Natural killer cell (primary cell): Measurements from ENCODE around the gene GCH1. TPM values are rescaled to one million over a fixed set of nuclear protein-coding genes. Genes with fewer than 3 reads are reported as not detected.

Experiments used
- ATAC-seq, 3 donors: fragments of 150-1000 bp in 2 of 3; fragments of 200-7000 bp in 1 of 3; cut with Tn5 transposase; 1 replicate in 1 of 3; 2 replicates in 2 of 3; pipeline ENCODE4 v1.10.0; 2021; ENCODE audit warnings: mild to moderate bottlenecking in 2 of 3, moderate library complexity in 2 of 3
- DNase-seq, 2 donors: peaks; one replicate each; pipeline versions ENCODE4 v3.0.0 to v3.0.0-alpha.2; 2013 to 2021; ENCODE audit warnings: mixed read lengths in 1 of 2
- H3K27ac ChIP-seq: one replicate; pipeline ENCODE4 v1.5.1; 2013; ENCODE audit warnings: mild to moderate bottlenecking, low read length
- H3K27me3 ChIP-seq: one replicate; pipeline ENCODE4 v1.6.1; 2013; ENCODE audit warnings: low read length; ENCODE audit not compliant: control insufficient read depth, insufficient read depth
- H3K36me3 ChIP-seq: one replicate; pipeline ENCODE4 v1.6.1; 2013; ENCODE audit warnings: low read length; ENCODE audit not compliant: control insufficient read depth, insufficient read depth
- H3K4me1 ChIP-seq: one replicate; pipeline ENCODE4 v1.6.1; 2013; ENCODE audit warnings: low read length; ENCODE audit not compliant: control insufficient read depth, insufficient read depth
- H3K4me3 ChIP-seq: one replicate; pipeline ENCODE4 v1.5.1; 2013; ENCODE audit warnings: low read length
- H3K9me3 ChIP-seq: one replicate; pipeline ENCODE4 v1.6.1; 2013; ENCODE audit warnings: low read length; ENCODE audit not compliant: control insufficient read depth, insufficient read depth
- H3K27ac Mint-ChIP-seq, 2 donors: one replicate each; pipeline ENCODE4 v1.8.0; 2022; ENCODE audit warnings: mild to moderate bottlenecking in 2 of 2, mixed read lengths in 2 of 2, moderate library complexity in 1 of 2
- H3K27me3 Mint-ChIP-seq, 2 donors: one replicate each; pipeline ENCODE4 v1.8.0; 2022; ENCODE audit warnings: low read depth in 2 of 2, mixed read lengths in 2 of 2
- H3K36me3 Mint-ChIP-seq: one replicate; pipeline ENCODE4 v1.8.0; 2022; ENCODE audit warnings: mixed read lengths
- H3K4me1 Mint-ChIP-seq, 2 donors: one replicate each; pipeline ENCODE4 v1.8.0; 2022; ENCODE audit warnings: mixed read lengths in 2 of 2
- H3K4me3 Mint-ChIP-seq: one replicate; pipeline ENCODE4 v1.8.0; 2022; ENCODE audit warnings: mild to moderate bottlenecking, moderate library complexity, mixed read lengths
- H3K9me3 Mint-ChIP-seq, 2 donors: one replicate each; pipeline ENCODE4 v1.8.0; 2022; ENCODE audit warnings: mixed read lengths in 2 of 2
- WGBS: methylation state at CpG from one replicate; pipeline ENCODE4 v1.1.7; 2013; ENCODE audit warnings: missing lambda C conversion rate; ENCODE audit not compliant: insufficient coverage; 5-methylcytosine and 5-hydroxymethylcytosine counted together
- intact Hi-C: fragments of 100-400 bp; cut with micrococcal nuclease; formaldehyde crosslinking; loops from one replicate; pipeline ENCODE4 v1.14.2; 2022
- total RNA-seq, 4 donors: library from RNA; stranded (reverse); fragments of 120-200 nt in 1 of 4; gene quantifications; one replicate each; pipeline versions ENCODE4 v1.2.3 to v1.2.4, GENCODE V29; 2013 to 2022
- TF ChIP-seq, protein P1 (sequence below): fragments of 200-600 bp; IDR thresholded peaks from one replicate; pipeline ENCODE4 v1.8.0; 2022; ENCODE audit warnings: antibody characterized with exemption

The GCH1 gene
- total RNA-seq, 3 donors from 2014 or later (not counting 1 experiment from before 2014, with no cell fraction given) = 51.7 to 71.5 (median 52.6) TPM

DNA sequence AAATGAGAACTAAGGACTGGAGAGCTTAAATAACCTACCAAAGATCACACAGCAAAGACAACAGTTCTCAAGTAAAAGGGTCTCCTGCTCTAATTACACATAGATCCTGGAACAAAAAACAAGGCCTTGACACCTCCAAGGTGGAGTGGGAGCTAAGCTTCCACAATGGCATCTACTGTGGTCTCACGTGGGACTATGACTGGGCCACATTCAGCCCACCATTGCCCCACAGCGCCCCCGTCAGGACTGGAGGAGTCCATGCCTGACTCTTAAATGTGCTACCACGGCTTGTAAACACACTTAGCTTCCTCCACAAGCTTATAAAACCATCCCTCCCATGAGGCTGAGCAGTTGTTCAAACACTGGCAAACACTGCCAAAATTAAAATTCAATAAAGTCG lies 88.5 kb downstream of the GCH1 start:
- intact Hi-C loops = no loop called here
- no peaks in the 10 kb centered on the region for H3K9me3 ChIP-seq
- H3K27ac Mint-ChIP-seq = no peak overlapping the region
- H3K27me3 Mint-ChIP-seq = peaks cover 0 to 4% of the 10 kb centered on the region in 2 donors
- TF ChIP-seq, protein P1, sequence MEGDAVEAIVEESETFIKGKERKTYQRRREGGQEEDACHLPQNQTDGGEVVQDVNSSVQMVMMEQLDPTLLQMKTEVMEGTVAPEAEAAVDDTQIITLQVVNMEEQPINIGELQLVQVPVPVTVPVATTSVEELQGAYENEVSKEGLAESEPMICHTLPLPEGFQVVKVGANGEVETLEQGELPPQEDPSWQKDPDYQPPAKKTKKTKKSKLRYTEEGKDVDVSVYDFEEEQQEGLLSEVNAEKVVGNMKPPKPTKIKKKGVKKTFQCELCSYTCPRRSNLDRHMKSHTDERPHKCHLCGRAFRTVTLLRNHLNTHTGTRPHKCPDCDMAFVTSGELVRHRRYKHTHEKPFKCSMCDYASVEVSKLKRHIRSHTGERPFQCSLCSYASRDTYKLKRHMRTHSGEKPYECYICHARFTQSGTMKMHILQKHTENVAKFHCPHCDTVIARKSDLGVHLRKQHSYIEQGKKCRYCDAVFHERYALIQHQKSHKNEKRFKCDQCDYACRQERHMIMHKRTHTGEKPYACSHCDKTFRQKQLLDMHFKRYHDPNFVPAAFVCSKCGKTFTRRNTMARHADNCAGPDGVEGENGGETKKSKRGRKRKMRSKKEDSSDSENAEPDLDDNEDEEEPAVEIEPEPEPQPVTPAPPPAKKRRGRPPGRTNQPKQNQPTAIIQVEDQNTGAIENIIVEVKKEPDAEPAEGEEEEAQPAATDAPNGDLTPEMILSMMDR = no peak
- no peak overlapping the region for H3K4me3 Mint-ChIP-seq
- H3K36me3 ChIP-seq = no peaks in the 10 kb centered on the region
- H3K4me1 ChIP-seq = no peaks in the 10 kb centered on the region
- no peaks in the 10 kb centered on the region for H3K36me3 Mint-ChIP-seq
- H3K4me1 Mint-ChIP-seq = no peaks in the 10 kb centered on the region
- DNase-seq (peak in 1 of 2 donors; percentile 7), ATAC-seq (no peak)
- 60% methylated on average over 4 of the region's 5 CpGs for WGBS
- H3K27me3 ChIP-seq = no peaks in the 10 kb centered on the region
- H3K9me3 Mint-ChIP-seq = no peaks in the 10 kb centered on the region
- H3K4me3 ChIP-seq = no peak overlapping the region
- no peak overlapping the region for H3K27ac ChIP-seq

DNA sequence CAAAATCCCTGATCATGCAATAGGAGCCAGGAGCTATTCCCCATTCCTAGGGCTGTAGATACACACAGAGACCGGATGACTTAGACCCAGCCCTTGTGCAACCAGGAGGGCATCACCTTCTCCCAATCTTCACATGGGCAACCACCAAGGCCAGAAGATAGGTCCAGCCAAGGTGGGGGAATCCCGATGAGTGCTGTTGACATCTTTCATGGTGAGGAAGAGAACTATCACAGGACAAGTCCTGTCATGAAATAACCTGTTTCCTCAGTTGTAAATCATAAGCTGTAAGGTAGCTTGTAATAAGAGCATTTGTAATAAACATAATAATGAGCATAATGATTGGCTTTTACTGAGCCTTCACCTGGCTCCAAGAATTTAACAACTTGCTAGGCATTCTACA lies 89.5 kb downstream of the GCH1 start:
- Mint-ChIP-seq H3K36me3 (no peaks in the 10 kb centered on the region), H3K27ac (no peak overlapping the region), H3K4me3 (no peak overlapping the region), H3K4me1 (no peaks in the 10 kb centered on the region), H3K9me3 (no peaks in the 10 kb centered on the region), H3K27me3 (peaks cover 0 to 4% of the 10 kb centered on the region in 2 donors)
- TF ChIP-seq, protein P1 = no peak
- H3K27me3 ChIP-seq = no peaks in the 10 kb centered on the region
- ATAC-seq (no peak), DNase-seq (no peak)
- H3K4me3 ChIP-seq = no peak overlapping the region
- H3K27ac ChIP-seq = no peak overlapping the region
- 96% methylated on average over 2 of the region's 2 CpGs for WGBS
- no peaks in the 10 kb centered on the region for H3K4me1 ChIP-seq
- no peaks in the 10 kb centered on the region for H3K36me3 ChIP-seq
- no peaks in the 10 kb centered on the region for H3K9me3 ChIP-seq
- intact Hi-C loops = no loop called here

DNA sequence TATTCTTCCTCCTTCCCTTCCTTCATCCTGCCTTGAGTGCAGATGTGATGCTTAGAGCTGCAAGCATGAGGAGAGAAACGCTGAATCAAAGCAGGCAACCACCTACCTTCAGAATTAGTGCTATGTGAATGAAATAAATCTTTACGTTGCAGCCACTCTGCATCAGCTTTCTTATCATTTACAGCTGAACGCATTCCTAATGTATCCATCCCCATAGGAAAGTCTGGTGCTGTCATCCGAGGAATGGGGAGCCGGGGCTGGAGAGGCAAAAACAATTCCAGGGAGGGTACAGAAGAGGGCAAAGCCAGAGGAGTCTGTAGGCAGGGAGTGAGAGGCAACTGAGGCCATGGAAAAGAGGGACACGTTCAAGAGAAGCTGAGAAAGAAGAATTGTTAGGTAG lies 90.0 kb downstream of the GCH1 start:
- no peak overlapping the region for H3K4me3 ChIP-seq
- TF ChIP-seq, protein P1 = no peak
- Mint-ChIP-seq H3K4me3 (no peak overlapping the region), H3K4me1 (no peaks in the 10 kb centered on the region), H3K36me3 (no peaks in the 10 kb centered on the region), H3K27me3 (peaks cover 0 to 4% of the 10 kb centered on the region in 2 donors), H3K27ac (no peak overlapping the region), H3K9me3 (no peaks in the 10 kb centered on the region)
- no peak overlapping the region for H3K27ac ChIP-seq
- DNase-seq (no peak), ATAC-seq (no peak)
- intact Hi-C loops = no loop called here
- WGBS = 91% methylated on average over 6 of the region's 6 CpGs
- H3K4me1 ChIP-seq = no peaks in the 10 kb centered on the region
- no peaks in the 10 kb centered on the region for H3K27me3 ChIP-seq
- no peaks in the 10 kb centered on the region for H3K36me3 ChIP-seq
- H3K9me3 ChIP-seq = no peaks in the 10 kb centered on the region

DNA sequence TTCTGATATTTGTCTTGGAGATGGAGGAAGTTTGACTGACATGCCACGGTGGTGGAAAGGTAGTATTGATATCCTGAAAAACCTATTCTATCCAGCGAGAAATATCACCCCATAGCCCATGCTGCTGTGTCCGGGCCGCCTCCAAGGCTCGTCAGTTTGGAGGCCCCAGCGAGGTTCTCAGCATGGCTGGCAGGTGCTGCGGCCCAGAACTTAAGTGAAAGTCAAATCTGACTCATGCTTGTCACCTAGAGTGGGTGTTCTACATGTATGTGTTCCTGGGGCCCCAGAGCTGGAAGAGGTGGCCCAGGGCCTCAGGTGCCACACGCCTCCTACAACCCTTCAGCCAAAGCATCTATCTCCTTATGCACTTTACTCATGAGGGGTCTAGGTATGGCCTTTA lies 92.9 kb downstream of the GCH1 start:
- Histone ChIP-seq H3K36me3 (no peaks in the 10 kb centered on the region), H3K4me1 (peaks cover 5% of the 10 kb centered on the region), H3K27ac (no peak overlapping the region), H3K9me3 (no peaks in the 10 kb centered on the region), H3K4me3 (no peak overlapping the region), H3K27me3 (no peaks in the 10 kb centered on the region)
- ATAC-seq = no peak
- Mint-ChIP-seq H3K9me3 (no peaks in the 10 kb centered on the region), H3K4me1 (peaks cover 5 to 6% of the 10 kb centered on the region in 2 donors), H3K4me3 (no peak overlapping the region), H3K36me3 (no peaks in the 10 kb centered on the region), H3K27me3 (peaks cover 11% of the 10 kb centered on the region in 2 donors), H3K27ac (no peak overlapping the region)
- DNase-seq = no peak
- intact Hi-C loops = no loop called here
- TF ChIP-seq, protein P1 = no peak
- 90% methylated on average over 6 of the region's 8 CpGs for WGBS
